Panc1 (cell line): ENCODE results near the gene GREB1L. TPM values are rescaled to one million over a fixed set of nuclear protein-coding genes. Genes with fewer than 3 reads are reported as not detected.

Source experiments
- ATAC-seq: fragments of 200-7000 bp; cut with Tn5 transposase; 2 replicates; pipeline ENCODE4 v1.9.1; 2020; ENCODE audit warnings: mild to moderate bottlenecking, moderate library complexity
- BruUV-seq: library from RNA; stranded (reverse); fragments of 400-500 nt; replicated peaks from 2 replicates; lab custom pipeline; 2021; lab: Mats Ljungman, UMichigan
- CTCF ChIA-PET: fragments of 300-600 bp; sonication (Branson Sonifier 250); formaldehyde crosslinking; loops from one replicate; lab custom pipeline; 2022; ENCODE audit warnings: antibody characterized with exemption; lab: Charles Lee
- POLR2A ChIA-PET: fragments of 300-600 bp; sonication (Branson Sonifier 250); formaldehyde crosslinking; loops from one replicate; lab custom pipeline; 2022; ENCODE audit warnings: antibody characterized with exemption; lab: Charles Lee
- DNase-seq: peaks from one replicate; pipeline ENCODE4 v3.0.0-alpha.2; 2010; ENCODE audit warnings: low read depth, low spot score
- H3K27ac ChIP-seq: 2 replicates; pipeline ENCODE4 v1.5.1; 2011; ENCODE audit warnings: mild to moderate bottlenecking, low read length, inconsistent platforms
- H3K27me3 ChIP-seq: fragments of 200-500 bp; sonication (Bioruptor generic); 2 replicates; pipeline ENCODE4 v1.6.0; 2014; ENCODE audit warnings: low read length, inconsistent platforms; ENCODE audit not compliant: control insufficient read depth, insufficient read depth
- H3K36me3 ChIP-seq: fragments of 200-500 bp; sonication (Bioruptor generic); 2 replicates; pipeline ENCODE4 v1.5.1; 2014; ENCODE audit warnings: inconsistent platforms, mild to moderate bottlenecking, low read length, moderate library complexity; ENCODE audit not compliant: control insufficient read depth, insufficient read depth
- H3K4me1 ChIP-seq: 2 replicates; pipeline ENCODE4 v1.5.1; 2011; ENCODE audit warnings: inconsistent platforms, mild to moderate bottlenecking, low read length, moderate library complexity; ENCODE audit not compliant: control insufficient read depth, insufficient read depth
- H3K4me3 ChIP-seq, 2 experiments: 2 replicates each; pipeline ENCODE4 v1.5.1; 2011 to 2012; ENCODE audit warnings: low read depth in 2 of 2, low read length in 2 of 2, mild to moderate bottlenecking in 2 of 2, inconsistent platforms in 1 of 2, moderate library complexity in 1 of 2
- H3K9me3 ChIP-seq: fragments of 200-500 bp; sonication (Bioruptor generic); 2 replicates; pipeline ENCODE4 v1.5.1; 2014; ENCODE audit warnings: low read depth, mild to moderate bottlenecking, inconsistent platforms, low read length, moderate library complexity; ENCODE audit not compliant: control insufficient read depth, insufficient read depth
- CTCF ChIP-seq: fragments of 450-650 bp; IDR thresholded peaks from 2 replicates; pipeline ENCODE4 v1.5.1; 2017; ENCODE audit warnings: mild to moderate bottlenecking
- POLR2AphosphoS5 ChIP-seq: IDR thresholded peaks from 2 replicates; pipeline ENCODE4 v1.6.1; 2012; ENCODE audit warnings: mild to moderate bottlenecking, low read depth, low read length, moderate library complexity
- SIN3A ChIP-seq: IDR thresholded peaks from 2 replicates; pipeline ENCODE4 v1.6.1; 2012; ENCODE audit warnings: low read depth, mild to moderate bottlenecking, low read length, moderate library complexity, borderline replicate concordance; ENCODE audit not compliant: insufficient read depth
- TCF7L2 ChIP-seq: IDR thresholded peaks from 2 replicates; pipeline ENCODE4 v1.6.1; 2011; ENCODE audit warnings: mild to moderate bottlenecking, low read depth, low read length, inconsistent platforms
- in situ Hi-C: cut with HindIII; loops from 2 replicates; pipeline ENCODE4 v1.10.0; 2016; ENCODE audit warnings: low sequenced_read_pairs, low pct_unique_long_range_greater_than_20kb
- intact Hi-C: fragments of 100-400 bp; cut with micrococcal nuclease; formaldehyde crosslinking; loops from one replicate; pipeline ENCODE4 v1.10.0; 2022; ENCODE audit not compliant: unreplicated experiment
- total RNA-seq: library from RNA; stranded (reverse); gene quantifications from one replicate; pipeline ENCODE4 v1.2.1, GENCODE V29; 2021; ENCODE audit not compliant: unreplicated experiment
- TF ChIP-seq, protein P1 (sequence below), 2 experiments: IDR thresholded peaks; 2 replicates each; pipeline ENCODE4 v1.6.1; 2011 to 2012; ENCODE audit warnings: low read depth in 2 of 2, control low read depth in 1 of 2, low read length in 1 of 2, mild to moderate bottlenecking in 1 of 2, moderate library complexity in 1 of 2; ENCODE audit not compliant: insufficient read depth in 1 of 2

The GREB1L gene
- total RNA-seq, 1 experiment from 2014 or later = 11.0 TPM

DNA sequence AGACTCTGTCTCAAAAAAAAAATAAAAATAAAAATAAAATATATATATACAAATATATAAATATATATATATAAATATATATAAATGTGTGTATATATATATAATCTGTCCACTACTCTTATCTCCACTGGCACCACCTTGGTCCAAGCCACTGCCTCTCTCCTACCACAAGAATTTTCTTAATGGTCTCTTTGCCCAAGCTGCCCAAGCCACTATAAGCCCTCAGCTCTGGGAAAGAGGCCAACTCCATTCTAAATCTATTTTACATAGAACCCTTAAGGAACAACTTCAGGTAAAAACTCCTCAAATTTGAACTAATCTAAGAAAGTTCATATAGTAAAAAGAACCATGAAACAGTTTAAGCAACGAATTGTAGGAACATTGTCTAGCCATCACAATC lies 45.6 kb upstream of the GREB1L start:
- ChIA-PET CTCF (no interaction called here), POLR2A (interaction anchor here (0.6 kb wide), 1 partner anchor 77 kb away, joined by 3 read pairs; no protein-coding TSS in a partner anchor)
- Histone ChIP-seq H3K9me3 (no peaks in the 10 kb centered on the region), H3K27ac (no peak overlapping the region), H3K27me3 (no peaks in the 10 kb centered on the region), H3K36me3 (no peaks in the 10 kb centered on the region), H3K4me3 (no peak overlapping the region), H3K4me1 (no peaks in the 10 kb centered on the region)
- intact Hi-C loops = no loop called here
- no TSS peak for BruUV-seq
- DNase-seq (no peak), ATAC-seq (no peak)
- in situ Hi-C loops = no loop called here
- no peak for TF ChIP-seq POLR2AphosphoS5
- no peak for TF ChIP-seq TCF7L2
- no peak for TF ChIP-seq CTCF
- TF ChIP-seq SIN3A = no peak
- TF ChIP-seq, protein P1, sequence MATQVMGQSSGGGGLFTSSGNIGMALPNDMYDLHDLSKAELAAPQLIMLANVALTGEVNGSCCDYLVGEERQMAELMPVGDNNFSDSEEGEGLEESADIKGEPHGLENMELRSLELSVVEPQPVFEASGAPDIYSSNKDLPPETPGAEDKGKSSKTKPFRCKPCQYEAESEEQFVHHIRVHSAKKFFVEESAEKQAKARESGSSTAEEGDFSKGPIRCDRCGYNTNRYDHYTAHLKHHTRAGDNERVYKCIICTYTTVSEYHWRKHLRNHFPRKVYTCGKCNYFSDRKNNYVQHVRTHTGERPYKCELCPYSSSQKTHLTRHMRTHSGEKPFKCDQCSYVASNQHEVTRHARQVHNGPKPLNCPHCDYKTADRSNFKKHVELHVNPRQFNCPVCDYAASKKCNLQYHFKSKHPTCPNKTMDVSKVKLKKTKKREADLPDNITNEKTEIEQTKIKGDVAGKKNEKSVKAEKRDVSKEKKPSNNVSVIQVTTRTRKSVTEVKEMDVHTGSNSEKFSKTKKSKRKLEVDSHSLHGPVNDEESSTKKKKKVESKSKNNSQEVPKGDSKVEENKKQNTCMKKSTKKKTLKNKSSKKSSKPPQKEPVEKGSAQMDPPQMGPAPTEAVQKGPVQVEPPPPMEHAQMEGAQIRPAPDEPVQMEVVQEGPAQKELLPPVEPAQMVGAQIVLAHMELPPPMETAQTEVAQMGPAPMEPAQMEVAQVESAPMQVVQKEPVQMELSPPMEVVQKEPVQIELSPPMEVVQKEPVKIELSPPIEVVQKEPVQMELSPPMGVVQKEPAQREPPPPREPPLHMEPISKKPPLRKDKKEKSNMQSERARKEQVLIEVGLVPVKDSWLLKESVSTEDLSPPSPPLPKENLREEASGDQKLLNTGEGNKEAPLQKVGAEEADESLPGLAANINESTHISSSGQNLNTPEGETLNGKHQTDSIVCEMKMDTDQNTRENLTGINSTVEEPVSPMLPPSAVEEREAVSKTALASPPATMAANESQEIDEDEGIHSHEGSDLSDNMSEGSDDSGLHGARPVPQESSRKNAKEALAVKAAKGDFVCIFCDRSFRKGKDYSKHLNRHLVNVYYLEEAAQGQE (IDR thresholded peaks at IDR 0.05; ENCODE audit: insufficient read depth in 1 of 2, low read depth in 2 of 2, low read length in 1 of 2) = no peak

- CTCF ChIA-PET = no interaction called here
- H3K4me1 ChIP-seq = no peaks in the 10 kb centered on the region
- no TSS peak for BruUV-seq
- no peaks in the 10 kb centered on the region for H3K9me3 ChIP-seq
- intact Hi-C loops = no loop called here
- TF ChIP-seq, protein P1 (IDR thresholded peaks at IDR 0.05; ENCODE audit: insufficient read depth in 1 of 2, low read depth in 2 of 2, low read length in 1 of 2) = no peak
- TF ChIP-seq SIN3A (no peak), POLR2AphosphoS5 (no peak), CTCF (no peak), TCF7L2 (no peak)
- no peak for DNase-seq
- H3K36me3 ChIP-seq = no peaks in the 10 kb centered on the region
- no peak overlapping the region for H3K4me3 ChIP-seq
- POLR2A ChIA-PET = no interaction called here
- no peak overlapping the region for H3K27ac ChIP-seq
- no peaks in the 10 kb centered on the region for H3K27me3 ChIP-seq
- in situ Hi-C loops = no loop called here
- ATAC-seq = no peak
Measured at GRCh38 chr18:21203126-21203525, 38.9 kb upstream of the GREB1L start.
